H1 (cell line): ENCODE results near the gene DHX32. TPM values are rescaled to one million over a fixed set of nuclear protein-coding genes. Genes with fewer than 3 reads are reported as not detected.

Experiments
- CTCF ChIA-PET: fragments of 300-600 bp; sonication (Branson Sonifier 250); formaldehyde crosslinking; loops from one replicate; lab custom pipeline; 2021; ENCODE audit not compliant: partially characterized antibody; lab: Charles Lee
- POLR2A ChIA-PET: fragments of 300-600 bp; sonication (Branson Sonifier 250); formaldehyde crosslinking; loops from one replicate; lab custom pipeline; 2021; ENCODE audit warnings: inconsistent platforms; ENCODE audit not compliant: partially characterized antibody; lab: Charles Lee
- DNase-seq, 2 experiments: peaks; one replicate each; pipeline versions ENCODE4 v3.0.0 to v3.0.0-alpha.2; 2010 to 2022; ENCODE audit warnings: low spot score in 2 of 2, low read depth in 1 of 2, mixed read lengths in 1 of 2
- FAIRE-seq: peaks from 2 replicates; lab custom pipeline; 2011; peaks lifted over from hg19 to GRCh38; lab: Jason Lieb, UNC
- H2AFZ ChIP-seq: 2 replicates; pipeline ENCODE4 v1.8.1; 2012; ENCODE audit warnings: low read length, inconsistent platforms
- H2AK5ac ChIP-seq: 2 replicates; pipeline ENCODE4 v1.6.1; 2013; ENCODE audit warnings: low read depth, low read length
- H2BK120ac ChIP-seq: replicated peaks from 2 replicates; pipeline ENCODE3; 2013; ENCODE audit warnings: low read depth, low read length, inconsistent platforms
- H2BK12ac ChIP-seq: 2 replicates; pipeline ENCODE4 v1.6.1; 2013; ENCODE audit warnings: low read depth, low read length
- H2BK15ac ChIP-seq: 2 replicates; pipeline ENCODE4 v1.6.1; 2013; ENCODE audit warnings: low read length
- H2BK20ac ChIP-seq: 2 replicates; pipeline ENCODE4 v1.6.1; 2013; ENCODE audit warnings: low read length
- H2BK5ac ChIP-seq: 2 replicates; pipeline ENCODE4 v1.6.1; 2013; ENCODE audit warnings: low read depth, low read length
- H3K14ac ChIP-seq: 2 replicates; pipeline ENCODE4 v1.6.1; 2013; ENCODE audit warnings: inconsistent platforms; ENCODE audit not compliant: insufficient read length
- H3K18ac ChIP-seq: 2 replicates; pipeline ENCODE4 v1.6.1; 2013; ENCODE audit warnings: low read length; ENCODE audit errors: extremely low read depth
- H3K23ac ChIP-seq: 2 replicates; pipeline ENCODE4 v1.6.1; 2013; ENCODE audit warnings: inconsistent platforms; ENCODE audit not compliant: insufficient read length
- H3K23me2 ChIP-seq: 2 replicates; pipeline ENCODE4 v1.6.1; 2013; ENCODE audit warnings: low read depth, low read length
- H3K27ac ChIP-seq: 2 replicates; pipeline ENCODE4 v1.6.1; 2011; ENCODE audit warnings: low read depth, low read length, inconsistent platforms
- H3K27me3 ChIP-seq, 4 experiments: replicated peaks in 1 of 4; 1 replicate in 1 of 4; 2 replicates in 3 of 4; pipeline versions ENCODE4 v1.6.1 to v1.8.1; 2011 to 2013; ENCODE audit warnings: low read length in 3 of 4, mild to moderate bottlenecking in 3 of 4, inconsistent platforms in 2 of 4, mixed read lengths in 2 of 4, moderate library complexity in 1 of 4; ENCODE audit not compliant: control insufficient read depth in 3 of 4, insufficient read depth in 3 of 4; ENCODE audit errors: extremely low read depth in 1 of 4
- H3K36me3 ChIP-seq, 4 experiments: 2 replicates each; pipeline versions ENCODE4 v1.6.1 to v1.8.1; 2011 to 2013; ENCODE audit warnings: mild to moderate bottlenecking in 4 of 4, low read length in 3 of 4, moderate library complexity in 2 of 4, control low read depth in 1 of 4, inconsistent platforms in 1 of 4; ENCODE audit not compliant: insufficient read depth in 4 of 4, control insufficient read depth in 2 of 4
- H3K4ac ChIP-seq: replicated peaks from 2 replicates; pipeline ENCODE3; 2013; ENCODE audit warnings: low read length, low read depth, mixed read lengths, inconsistent platforms; ENCODE audit not compliant: insufficient read length
- H3K4me1 ChIP-seq, 4 experiments: replicated peaks in 1 of 4; 1 replicate in 1 of 4; 2 replicates in 3 of 4; pipeline versions ENCODE4 v1.6.1 to v1.8.1; 2011 to 2013; ENCODE audit warnings: low read length in 3 of 4, inconsistent platforms in 2 of 4, mixed read lengths in 1 of 4; ENCODE audit not compliant: insufficient read depth in 4 of 4, control insufficient read depth in 3 of 4
- H3K4me2 ChIP-seq, 2 experiments: 2 replicates each; pipeline versions ENCODE4 v1.6.1 to v1.8.1; 2011 to 2013; ENCODE audit warnings: low read depth in 2 of 2, low read length in 2 of 2, control low read depth in 1 of 2, inconsistent platforms in 1 of 2, mild to moderate bottlenecking in 1 of 2; ENCODE audit not compliant: insufficient read depth in 1 of 2
- H3K4me3 ChIP-seq, 4 experiments: fragments of 200-600, 300-600 bp in 1 of 4; sonication (generic), shearing (Covaris generic), sonication (Bioruptor Twin) in 1 of 4; 2 replicates each; pipeline versions ENCODE4 v1.5.1 to v1.8.1; 2011 to 2016; ENCODE audit warnings: low read length in 4 of 4, low read depth in 3 of 4, control low read depth in 2 of 4, inconsistent platforms in 2 of 4, mild to moderate bottlenecking in 2 of 4, mixed read lengths in 1 of 4, moderate library complexity in 1 of 4; ENCODE audit not compliant: insufficient read depth in 2 of 4; ENCODE audit errors: extremely low read depth in 1 of 4
- H3K56ac ChIP-seq: replicated peaks from 2 replicates; pipeline ENCODE3; 2013; ENCODE audit warnings: low read depth, mild to moderate bottlenecking, mixed read lengths, low read length, inconsistent platforms; ENCODE audit not compliant: insufficient read length
- H3K79me1 ChIP-seq: 2 replicates; pipeline ENCODE4 v1.6.1; 2013; ENCODE audit warnings: low read depth, low read length, control low read depth
- H3K79me2 ChIP-seq, 2 experiments: 2 replicates each; pipeline versions ENCODE4 v1.6.1 to v1.8.1; 2012 to 2013; ENCODE audit warnings: low read length in 2 of 2, mild to moderate bottlenecking in 2 of 2, inconsistent platforms in 1 of 2; ENCODE audit not compliant: insufficient read depth in 2 of 2, control insufficient read depth in 1 of 2
- H3K9ac ChIP-seq, 4 experiments: replicated peaks in 1 of 4; 1 replicate in 1 of 4; 2 replicates in 3 of 4; pipeline versions ENCODE4 v1.6.1 to v1.8.1; 2011 to 2013; ENCODE audit warnings: low read depth in 3 of 4, low read length in 3 of 4, control low read depth in 2 of 4, mild to moderate bottlenecking in 2 of 4, moderate library complexity in 2 of 4, inconsistent platforms in 1 of 4; ENCODE audit errors: extremely low read depth in 1 of 4
- H3K9me3 ChIP-seq, 2 experiments: 2 replicates each; pipeline versions ENCODE4 v1.6.1 to v1.8.1; 2012 to 2013; ENCODE audit warnings: mild to moderate bottlenecking in 2 of 2, moderate library complexity in 2 of 2, control low read depth in 1 of 2, inconsistent platforms in 1 of 2, low read depth in 1 of 2, low read length in 1 of 2, mixed read lengths in 1 of 2; ENCODE audit not compliant: insufficient read depth in 2 of 2
- H4K20me1 ChIP-seq, 2 experiments: replicated peaks in 1 of 2; 2 replicates each; pipeline versions ENCODE3 to v1.8.1; 2011 to 2013; ENCODE audit warnings: inconsistent platforms in 2 of 2, low read length in 2 of 2, mild to moderate bottlenecking in 1 of 2; ENCODE audit not compliant: insufficient read depth in 2 of 2, control insufficient read depth in 1 of 2
- H4K5ac ChIP-seq: 2 replicates; pipeline ENCODE4 v1.6.1; 2013; ENCODE audit warnings: low read length, low read depth, mixed read lengths, inconsistent platforms; ENCODE audit not compliant: insufficient read length
- H4K8ac ChIP-seq: 2 replicates; pipeline ENCODE4 v1.8.0; 2013; ENCODE audit warnings: mild to moderate bottlenecking, moderate library complexity, low read length, inconsistent platforms; ENCODE audit not compliant: insufficient read depth; ENCODE audit errors: extremely low read depth
- H4K91ac ChIP-seq: replicated peaks from 2 replicates; pipeline ENCODE3; 2013; ENCODE audit warnings: low read length, mixed read lengths, inconsistent platforms; ENCODE audit not compliant: insufficient read length
- CEBPB ChIP-seq: IDR thresholded peaks from 2 replicates; pipeline ENCODE4 v1.6.1; 2012; ENCODE audit warnings: low read depth, low read length
- CHD2 ChIP-seq: IDR thresholded peaks from 2 replicates; pipeline ENCODE4 v1.6.1; 2012; ENCODE audit warnings: low read length, improper control_type of control experiment
- CREB1 ChIP-seq: IDR thresholded peaks from 2 replicates; pipeline ENCODE4 v1.6.1; 2012; ENCODE audit warnings: inconsistent platforms
- HDAC2 ChIP-seq, 2 experiments: fragments of 300-600 bp in 1 of 2; sonication (generic) in 1 of 2; IDR thresholded peaks; 2 replicates each; pipeline ENCODE4 v1.6.1; 2011 to 2012; ENCODE audit warnings: low read depth in 2 of 2, low read length in 2 of 2, mild to moderate bottlenecking in 2 of 2, moderate library complexity in 2 of 2, borderline replicate concordance in 1 of 2, inconsistent platforms in 1 of 2
- NRF1 ChIP-seq: IDR thresholded peaks from 2 replicates; pipeline ENCODE4 v1.6.1; 2011; ENCODE audit warnings: mild to moderate bottlenecking, low read depth, low read length, improper control_type of control experiment
- SIRT6 ChIP-seq: IDR thresholded peaks from one replicate; pipeline ENCODE4 v1.7.1; 2012; ENCODE audit warnings: low read length, inconsistent platforms
- SP2 ChIP-seq: IDR thresholded peaks from 2 replicates; pipeline ENCODE4 v1.6.1; 2012; ENCODE audit warnings: mild to moderate bottlenecking, low read length, inconsistent platforms
- SRF ChIP-seq: IDR thresholded peaks from 2 replicates; pipeline ENCODE4 v1.6.1; 2011; ENCODE audit warnings: mild to moderate bottlenecking, low read depth, low read length, moderate library complexity
- YY1 ChIP-seq: IDR thresholded peaks from 2 replicates; pipeline ENCODE4 v1.6.1; 2011; ENCODE audit warnings: low read depth, mild to moderate bottlenecking, low read length
- WGBS, 2 experiments: shearing (Covaris generic) in 1 of 2; methylation state at CpG; one replicate each; pipeline versions ENCODE4 v1.1.6 to v1.1.7; 2013 to 2015; ENCODE audit warnings: low lambda C conversion rate in 2 of 2, mixed read lengths in 2 of 2, inconsistent platforms in 1 of 2, low coverage in 1 of 2, missing lambda C conversion rate in 1 of 2; ENCODE audit not compliant: insufficient replicate concordance in 2 of 2, insufficient coverage in 1 of 2, insufficient read length in 1 of 2; ENCODE audit errors: extremely low coverage in 1 of 2, missing lambda C conversion rate in 1 of 2; 5-methylcytosine and 5-hydroxymethylcytosine counted together
- polyA plus RNA-seq, 7 experiments: library from polyadenylated mRNA; depleted of rRNA in 3 of 7; stranded (reverse) in 5 of 7; unstranded in 2 of 7; fragments of >200 nt in 5 of 7; fragments of 200-250 nt in 2 of 7; gene quantifications; 1 replicate in 5 of 7; 2 replicates in 1 of 7; 4 replicates in 1 of 7; pipeline versions ENCODE4 v1.2.1 to v1.2.3, GENCODE V29; 2011 to 2013; ENCODE audit warnings: missing spikeins in 2 of 7, mixed read lengths in 2 of 7
- total RNA-seq: library from RNA; stranded (reverse); fragmentation: NEBNext Ultra II Directional; extraction: Animal tissue kit (Norgen Biotek cat#: 25700); gene quantifications from 2 replicates; pipeline ENCODE4 v1.2.1, GENCODE V29; 2021
- TF ChIP-seq, protein P1 (sequence below), 3 experiments: IDR thresholded peaks; 1 replicate in 2 of 3; 2 replicates in 1 of 3; pipeline versions ENCODE4 v1.5.1 to v1.6.1; 2011; ENCODE audit warnings: low read length in 3 of 3, mild to moderate bottlenecking in 3 of 3, inconsistent platforms in 2 of 3, low read depth in 1 of 3, moderate library complexity in 1 of 3; ENCODE audit not compliant: insufficient read depth in 1 of 3; ENCODE audit errors: control extremely low read depth in 1 of 3
- TF ChIP-seq, protein P2 (sequence below): IDR thresholded peaks from 2 replicates; pipeline ENCODE4 v1.6.1; 2011; ENCODE audit warnings: low read length, improper control_type of control experiment

The DHX32 gene
- total and polyA plus RNA-seq, 2 of the 8 experiments (the other 6 are each of a cell fraction or from before 2014, with no cell fraction given) = 12.4 to 15.8 TPM

- CTCF ChIA-PET = no interaction called here
- POLR2A ChIA-PET = interaction anchor here (1.6 to 1.8 kb wide), 3 partner anchors 10 to 23 kb away, joined by 4 to 7 read pairs (median 5); no protein-coding TSS in a partner anchor
- TF ChIP-seq HDAC2 (IDR thresholded peaks at IDR 0.05; ENCODE audit: borderline replicate concordance in 1 of 2, low read depth in 2 of 2, low read length in 2 of 2) (no peak), SIRT6 (no peak), CREB1 (no peak), YY1 (no peak), SP2 (no peak), CEBPB (no peak), NRF1 (no peak), CHD2 (no peak), SRF (no peak)
- TF ChIP-seq, protein P1, sequence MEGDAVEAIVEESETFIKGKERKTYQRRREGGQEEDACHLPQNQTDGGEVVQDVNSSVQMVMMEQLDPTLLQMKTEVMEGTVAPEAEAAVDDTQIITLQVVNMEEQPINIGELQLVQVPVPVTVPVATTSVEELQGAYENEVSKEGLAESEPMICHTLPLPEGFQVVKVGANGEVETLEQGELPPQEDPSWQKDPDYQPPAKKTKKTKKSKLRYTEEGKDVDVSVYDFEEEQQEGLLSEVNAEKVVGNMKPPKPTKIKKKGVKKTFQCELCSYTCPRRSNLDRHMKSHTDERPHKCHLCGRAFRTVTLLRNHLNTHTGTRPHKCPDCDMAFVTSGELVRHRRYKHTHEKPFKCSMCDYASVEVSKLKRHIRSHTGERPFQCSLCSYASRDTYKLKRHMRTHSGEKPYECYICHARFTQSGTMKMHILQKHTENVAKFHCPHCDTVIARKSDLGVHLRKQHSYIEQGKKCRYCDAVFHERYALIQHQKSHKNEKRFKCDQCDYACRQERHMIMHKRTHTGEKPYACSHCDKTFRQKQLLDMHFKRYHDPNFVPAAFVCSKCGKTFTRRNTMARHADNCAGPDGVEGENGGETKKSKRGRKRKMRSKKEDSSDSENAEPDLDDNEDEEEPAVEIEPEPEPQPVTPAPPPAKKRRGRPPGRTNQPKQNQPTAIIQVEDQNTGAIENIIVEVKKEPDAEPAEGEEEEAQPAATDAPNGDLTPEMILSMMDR (IDR thresholded peaks at IDR 0.05; ENCODE audit: control extremely low read depth in 1 of 3, insufficient read depth in 1 of 3, low read depth in 1 of 3, low read length in 3 of 3) = no peak
- TF ChIP-seq, protein P2, sequence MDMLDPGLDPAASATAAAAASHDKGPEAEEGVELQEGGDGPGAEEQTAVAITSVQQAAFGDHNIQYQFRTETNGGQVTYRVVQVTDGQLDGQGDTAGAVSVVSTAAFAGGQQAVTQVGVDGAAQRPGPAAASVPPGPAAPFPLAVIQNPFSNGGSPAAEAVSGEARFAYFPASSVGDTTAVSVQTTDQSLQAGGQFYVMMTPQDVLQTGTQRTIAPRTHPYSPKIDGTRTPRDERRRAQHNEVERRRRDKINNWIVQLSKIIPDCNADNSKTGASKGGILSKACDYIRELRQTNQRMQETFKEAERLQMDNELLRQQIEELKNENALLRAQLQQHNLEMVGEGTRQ = no peak
Measured at GRCh38 chr10:125828311-125828710, 52.8 kb downstream of the DHX32 start.

More at GRCh38 chr10:125828311-125828710, 52.8 kb downstream of the DHX32 start:
- no peak overlapping the region for H2AK5ac ChIP-seq
- H3K18ac ChIP-seq = no peak overlapping the region
- H3K9ac ChIP-seq = no peak overlapping the region
- peaks cover 36 to 75% (median 59%) of the 10 kb centered on the region in 4 experiments for H3K36me3 ChIP-seq
- H3K4me3 ChIP-seq = no peak overlapping the region
- no peak overlapping the region for H3K4ac ChIP-seq
- FAIRE-seq = no peak
- 95% methylated on average over 5 of the region's 5 CpGs; no CpG with 5 or more reads in 1 of the 2 experiments for WGBS, 2 experiments
- no peak overlapping the region for H2BK15ac ChIP-seq
- no peak overlapping the region for H3K14ac ChIP-seq
- H2BK5ac ChIP-seq = no peak overlapping the region
- H3K9me3 ChIP-seq = no peaks in the 10 kb centered on the region
- H2BK20ac ChIP-seq = no peak overlapping the region
- no peak overlapping the region for H3K23ac ChIP-seq
- H3K4me2 ChIP-seq = no peak overlapping the region
- H4K5ac ChIP-seq = no peak overlapping the region
- H4K8ac ChIP-seq = no peak overlapping the region
- no peak overlapping the region for H2BK120ac ChIP-seq
- H3K27me3 ChIP-seq = no peaks in the 10 kb centered on the region
- DNase-seq = no peak
- H2AFZ ChIP-seq = no peak overlapping the region
- peaks cover 0 to 5% of the 10 kb centered on the region in 2 experiments for H4K20me1 ChIP-seq
- peaks cover 26 to 35% of the 10 kb centered on the region in 2 experiments for H3K79me2 ChIP-seq
- no peaks in the 10 kb centered on the region; the same call in 1 of the 2 replicates for H3K79me1 ChIP-seq
- H4K91ac ChIP-seq = no peak overlapping the region
- H3K4me1 ChIP-seq = peaks cover 0 to 2% (median 0%) of the 10 kb centered on the region in 4 experiments; a peak in 2 of 7 replicates
- H3K27ac ChIP-seq = no peak overlapping the region
- H3K23me2 ChIP-seq = no peaks in the 10 kb centered on the region
- H2BK12ac ChIP-seq = no peak overlapping the region
- H3K56ac ChIP-seq = no peak overlapping the region
